RWPE1 (cell line): ENCODE results near the gene NPC1.

ENCODE experiments used
- CTCF ChIA-PET: fragments of 350-600 bp; sonication (Branson Sonifier 250); formaldehyde crosslinking; extraction: SDS; loops from one replicate; lab custom pipeline; 2021; lab: Yijun Ruan, JAX
- POLR2A ChIA-PET: fragments of 400-600 bp; formaldehyde crosslinking; extraction: SDS; loops from one replicate; lab custom pipeline; 2020; ENCODE audit warnings: antibody characterized with exemption; ENCODE audit not compliant: low non-redundant PET; lab: Yijun Ruan, JAX
- DNase-seq: peaks from one replicate; pipeline ENCODE4 v3.0.0; 2012; ENCODE audit warnings: low spot score
- H3K27ac ChIP-seq: fragments of 450-650 bp; 2 replicates; pipeline ENCODE4 v1.5.1; 2017
- TF ChIP-seq, protein P1 (sequence below): fragments of 450-650 bp; conservative IDR thresholded peaks from 2 replicates; pipeline ENCODE4 v1.5.1; 2017; ENCODE audit warnings: low read depth, mild to moderate bottlenecking

Gene NPC1

DNA sequence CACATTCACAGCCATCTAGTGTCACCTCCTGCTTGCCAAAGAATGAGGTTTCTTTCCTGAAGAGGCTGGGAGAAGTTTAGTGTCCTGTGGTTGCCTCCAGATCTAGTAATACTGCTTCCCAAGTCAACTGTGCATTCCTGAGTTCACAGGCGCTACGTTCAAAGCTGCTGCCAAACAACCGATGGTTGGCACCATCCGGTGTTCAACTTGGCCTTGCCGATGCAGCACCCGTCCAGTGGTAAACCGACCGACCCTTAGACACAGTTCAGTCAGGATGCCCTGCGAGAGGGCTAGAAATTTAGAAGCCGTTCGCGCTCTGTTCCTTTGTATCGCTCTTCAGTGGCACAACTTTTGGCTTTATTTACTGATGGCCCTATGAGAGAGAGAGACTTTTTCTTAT lies 54.4 kb downstream of the NPC1 start:
- CTCF ChIA-PET = interaction anchor here (0.6 kb wide), 1 partner anchor 718 kb away, joined by 3 read pairs; no protein-coding TSS in a partner anchor
- TF ChIP-seq, protein P1, sequence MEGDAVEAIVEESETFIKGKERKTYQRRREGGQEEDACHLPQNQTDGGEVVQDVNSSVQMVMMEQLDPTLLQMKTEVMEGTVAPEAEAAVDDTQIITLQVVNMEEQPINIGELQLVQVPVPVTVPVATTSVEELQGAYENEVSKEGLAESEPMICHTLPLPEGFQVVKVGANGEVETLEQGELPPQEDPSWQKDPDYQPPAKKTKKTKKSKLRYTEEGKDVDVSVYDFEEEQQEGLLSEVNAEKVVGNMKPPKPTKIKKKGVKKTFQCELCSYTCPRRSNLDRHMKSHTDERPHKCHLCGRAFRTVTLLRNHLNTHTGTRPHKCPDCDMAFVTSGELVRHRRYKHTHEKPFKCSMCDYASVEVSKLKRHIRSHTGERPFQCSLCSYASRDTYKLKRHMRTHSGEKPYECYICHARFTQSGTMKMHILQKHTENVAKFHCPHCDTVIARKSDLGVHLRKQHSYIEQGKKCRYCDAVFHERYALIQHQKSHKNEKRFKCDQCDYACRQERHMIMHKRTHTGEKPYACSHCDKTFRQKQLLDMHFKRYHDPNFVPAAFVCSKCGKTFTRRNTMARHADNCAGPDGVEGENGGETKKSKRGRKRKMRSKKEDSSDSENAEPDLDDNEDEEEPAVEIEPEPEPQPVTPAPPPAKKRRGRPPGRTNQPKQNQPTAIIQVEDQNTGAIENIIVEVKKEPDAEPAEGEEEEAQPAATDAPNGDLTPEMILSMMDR = no peak
- 0 out of 2 replicates have a peak overlapping the region, but pooled peaks have one; percentile 4 for H3K27ac ChIP-seq
- POLR2A ChIA-PET = no interaction called here
- no peak for DNase-seq

DNA sequence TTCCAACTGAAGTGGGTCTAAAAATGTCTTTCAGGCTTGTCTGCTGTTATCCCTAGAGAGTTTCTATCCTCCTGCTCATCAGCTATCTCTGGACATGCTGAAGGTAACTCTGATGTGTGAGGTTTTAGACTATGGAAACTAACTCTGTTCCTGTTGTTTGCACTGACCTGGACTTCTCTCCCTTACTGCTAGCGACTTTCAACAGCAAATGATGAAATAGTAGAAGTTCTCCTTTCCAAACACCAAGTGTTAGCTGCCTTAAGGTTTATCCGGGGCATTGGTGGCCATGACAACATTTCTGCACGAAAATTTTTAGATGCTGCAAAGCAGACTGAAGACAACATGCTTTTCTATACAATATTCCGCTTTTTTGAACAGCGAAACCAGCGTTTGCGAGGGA lies 56.1 kb downstream of the NPC1 start:
- no peak for DNase-seq
- CTCF ChIA-PET = no interaction called here
- POLR2A ChIA-PET = no interaction called here
- peak overlapping the region; percentile 35; the same call in 1 of the 2 replicates for H3K27ac ChIP-seq
- TF ChIP-seq, protein P1 = no peak

DNA sequence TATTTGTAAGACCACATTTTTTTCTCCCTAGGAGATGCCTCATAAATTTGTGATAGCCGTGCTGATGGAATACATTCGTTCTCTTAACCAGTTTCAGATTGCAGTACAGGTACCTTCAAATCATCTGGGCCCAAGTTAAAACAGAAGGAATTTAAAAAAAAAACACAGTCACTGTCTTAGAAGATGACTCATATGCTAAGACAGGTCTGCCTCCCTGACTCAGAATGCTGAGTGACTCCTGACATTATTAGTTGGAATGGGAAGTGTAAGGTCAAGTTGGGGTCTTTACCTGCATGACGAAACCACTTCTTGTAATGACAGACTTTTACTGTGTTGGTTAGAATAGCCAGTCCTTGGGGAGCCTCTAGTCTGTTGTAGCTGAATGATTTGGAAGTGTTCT lies 56.7 kb downstream of the NPC1 start:
- ChIA-PET CTCF (no interaction called here), POLR2A (no interaction called here)
- no peak overlapping the region for H3K27ac ChIP-seq
- DNase-seq = peak; percentile 88
- TF ChIP-seq, protein P1 = no peak

DNA sequence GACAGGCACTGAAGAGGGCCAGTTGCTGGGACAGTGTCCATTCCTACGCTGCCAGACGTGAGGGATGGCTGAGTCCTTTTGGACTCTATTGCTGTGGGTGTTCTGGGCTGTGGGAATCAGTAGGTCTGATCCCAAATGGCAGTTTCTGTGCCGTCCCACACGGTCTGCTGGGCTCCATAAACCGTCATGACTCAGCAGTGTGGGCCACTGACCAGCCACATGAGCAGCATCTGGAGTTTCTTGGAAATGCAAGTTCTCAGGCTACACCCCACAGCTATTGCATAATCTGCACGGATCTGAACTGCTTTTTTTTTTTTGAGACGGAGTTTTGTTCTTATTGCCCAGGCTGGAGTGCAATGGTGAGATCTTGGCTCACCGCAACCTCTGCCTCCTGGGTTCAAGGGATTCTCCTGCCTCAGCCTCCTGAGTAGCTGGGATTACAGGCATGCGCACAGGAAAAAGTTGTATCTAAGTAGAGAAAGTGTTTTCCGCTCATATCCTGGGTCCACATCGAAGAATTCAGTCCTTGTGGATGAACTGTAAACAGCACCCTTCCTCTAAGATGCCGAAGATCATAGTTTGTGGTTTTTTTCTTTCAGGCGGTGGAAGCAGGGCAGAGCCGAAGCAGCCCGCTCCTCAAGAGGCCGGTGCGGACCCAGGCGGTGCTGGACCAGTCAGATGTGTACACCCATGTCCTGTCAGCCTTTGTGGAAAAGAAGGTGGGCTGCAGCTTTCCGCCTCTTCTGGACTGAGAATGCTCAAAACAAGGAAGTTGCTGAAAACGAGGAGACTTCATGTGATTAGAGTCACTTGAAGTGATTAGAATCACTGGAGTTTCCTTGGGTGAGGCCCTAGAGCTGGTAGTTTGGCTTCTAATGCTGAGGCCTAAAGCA lies 57.5 kb downstream of the NPC1 start:
- POLR2A ChIA-PET = no interaction called here
- H3K27ac ChIP-seq = peak overlapping the region; percentile 56
- TF ChIP-seq, protein P1 = no peak
- DNase-seq = no peak
- CTCF ChIA-PET = no interaction called here

DNA sequence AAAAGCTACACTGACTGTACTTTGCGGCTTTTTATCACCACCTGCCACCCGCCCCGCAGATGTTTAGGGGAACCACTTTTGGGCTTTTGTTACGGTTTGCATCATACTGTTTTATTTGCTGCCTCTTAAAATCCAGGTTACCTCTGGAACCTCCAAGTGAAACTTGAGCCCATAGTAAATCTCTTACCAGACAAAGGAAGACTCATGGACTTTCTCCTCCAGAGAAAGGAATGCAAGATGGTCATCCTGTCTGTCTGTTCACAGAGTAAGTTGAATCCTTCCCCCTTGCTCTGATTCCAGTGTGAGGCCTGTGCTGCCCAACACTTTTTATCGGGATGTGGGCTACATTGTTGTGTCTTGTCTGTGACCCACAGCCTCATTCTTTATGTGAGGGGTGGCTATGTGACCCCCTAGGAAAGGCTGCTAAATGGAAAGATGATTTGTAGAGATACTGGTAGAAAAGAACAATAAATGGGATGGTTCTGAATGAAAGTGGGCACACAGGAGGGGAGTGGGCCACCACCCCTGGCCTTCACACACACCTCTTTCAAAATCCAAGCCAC lies 59.7 kb downstream of the NPC1 start:
- POLR2A ChIA-PET = interaction anchor here (0.8 kb wide), 1 partner anchor 56 kb away, joined by 4 read pairs; no protein-coding TSS in a partner anchor
- no peak for DNase-seq
- H3K27ac ChIP-seq = no peak overlapping the region
- CTCF ChIA-PET = interaction anchor here (1.8 kb wide), 1 partner anchor 11 kb away, joined by 9 read pairs; no protein-coding TSS in a partner anchor
- TF ChIP-seq, protein P1 = no peak

DNA sequence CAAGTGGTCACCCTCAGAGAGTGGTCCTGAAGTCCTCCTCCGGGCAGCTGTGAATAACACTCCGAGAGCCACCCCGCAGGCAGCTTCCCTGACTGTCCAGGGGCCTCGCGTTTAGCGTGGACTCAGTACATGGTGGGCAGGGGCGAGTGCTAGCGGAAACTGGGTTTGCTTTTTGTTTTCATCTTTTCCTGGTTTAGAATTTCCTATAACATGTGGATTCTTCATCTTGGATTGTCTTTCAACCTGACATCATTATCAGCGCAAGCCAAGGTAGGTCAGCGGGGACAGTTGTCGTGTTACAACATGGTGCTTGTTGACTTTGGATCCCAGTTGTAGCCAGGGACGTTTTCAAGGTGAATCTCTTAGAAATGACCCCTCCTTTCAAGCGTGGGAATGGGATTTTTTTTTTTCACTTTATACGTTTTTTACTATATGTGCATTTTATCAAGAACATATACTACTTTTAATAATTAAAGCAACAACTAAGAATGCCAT lies 62.0 kb downstream of the NPC1 start:
- ChIA-PET POLR2A (no interaction called here), CTCF (no interaction called here)
- H3K27ac ChIP-seq = peak overlapping the region; percentile 39; the same call in 1 of the 2 replicates
- no peak for DNase-seq
- TF ChIP-seq, protein P1 = no peak
